NAMALWA (cell line): Measurements from ENCODE around the gene HIVEP1.

ENCODE experiments used
- DNase-seq: peaks from one replicate; pipeline ENCODE4 v3.0.0-alpha.2; 2015; ENCODE audit warnings: low spot score

Gene HIVEP1

DNA sequence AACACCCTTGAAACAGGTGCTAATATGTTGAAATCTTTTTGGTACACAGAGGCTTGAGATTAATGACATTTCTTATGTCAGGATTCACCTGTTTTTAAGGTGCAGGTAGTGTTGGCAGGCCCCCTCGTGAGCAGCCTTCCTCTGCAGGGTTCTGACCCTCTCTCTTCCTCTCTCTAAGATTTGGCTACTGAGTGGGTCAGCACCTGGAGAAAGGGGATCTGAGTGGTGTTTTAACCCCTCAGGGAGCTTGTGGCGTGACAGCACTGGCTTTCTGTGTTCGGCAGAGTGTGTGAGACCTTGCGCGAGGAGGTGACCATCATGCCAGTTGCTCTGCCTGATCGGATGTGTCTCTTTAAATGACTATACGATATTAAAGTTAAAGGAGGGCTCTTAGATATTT, 37.1 kb downstream of the HIVEP1 start:
- peak; percentile 35 for DNase-seq

DNA sequence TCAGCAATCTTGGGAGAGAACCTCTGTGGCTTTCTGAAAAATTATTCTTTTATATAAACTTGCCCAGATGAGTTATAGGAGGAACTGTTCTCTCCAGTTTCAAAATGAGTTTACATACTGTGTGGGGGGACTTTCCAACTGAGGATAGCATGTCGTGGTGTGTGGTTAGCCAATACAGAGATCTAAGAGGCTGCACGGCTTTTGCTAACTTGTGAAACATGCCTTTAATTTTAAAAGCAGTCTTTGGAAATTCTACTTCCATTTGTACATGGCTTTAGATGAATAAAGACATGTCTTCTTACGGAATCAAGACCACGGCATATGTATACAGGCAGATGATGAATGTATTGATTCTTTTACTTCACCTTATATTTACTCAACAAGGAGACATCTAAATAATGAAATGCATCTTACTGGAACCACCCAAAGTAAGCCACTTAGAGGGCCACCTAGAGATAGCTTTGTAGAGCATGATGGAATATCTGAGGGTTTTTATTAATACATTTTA, 39.8 kb downstream of the HIVEP1 start:
- peak; percentile 91 for DNase-seq

DNA sequence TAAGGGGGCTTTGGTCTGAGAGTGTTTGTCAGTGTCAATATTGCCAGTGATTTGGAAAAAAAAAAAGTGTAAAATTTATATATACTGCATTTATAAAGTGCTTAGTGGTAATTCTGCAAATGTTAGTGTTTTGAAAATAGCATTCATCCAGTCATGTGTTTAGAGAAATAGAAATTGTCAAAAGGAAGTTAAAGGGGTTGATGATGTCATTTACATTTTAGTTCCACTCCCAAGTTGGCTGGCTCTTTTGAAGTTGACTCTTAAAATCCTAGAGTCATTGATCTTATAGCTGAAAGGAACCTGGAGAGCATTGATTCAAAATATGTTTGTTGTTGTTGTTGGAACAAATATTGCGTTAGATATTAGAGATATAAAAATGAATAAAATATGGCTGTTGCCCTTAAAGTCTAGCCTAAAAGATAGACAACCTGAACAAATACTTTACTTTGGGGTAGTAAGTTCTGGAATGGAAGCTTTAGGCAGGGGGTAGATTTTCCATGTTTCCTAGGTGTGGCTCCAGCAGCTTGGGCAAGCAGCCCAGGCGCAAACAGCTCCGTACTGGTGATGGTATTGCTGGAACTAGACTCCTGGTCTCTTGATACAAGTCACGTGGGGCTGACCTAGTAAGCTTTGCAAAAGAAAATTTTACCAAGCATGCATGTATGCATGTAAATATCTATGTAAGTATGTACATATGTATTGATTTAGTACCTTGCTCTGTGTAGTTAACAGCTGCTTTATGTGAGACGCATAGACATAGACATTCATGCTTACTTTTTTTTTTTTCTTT, 46.3 kb downstream of the HIVEP1 start:
- no peak for DNase-seq

DNA sequence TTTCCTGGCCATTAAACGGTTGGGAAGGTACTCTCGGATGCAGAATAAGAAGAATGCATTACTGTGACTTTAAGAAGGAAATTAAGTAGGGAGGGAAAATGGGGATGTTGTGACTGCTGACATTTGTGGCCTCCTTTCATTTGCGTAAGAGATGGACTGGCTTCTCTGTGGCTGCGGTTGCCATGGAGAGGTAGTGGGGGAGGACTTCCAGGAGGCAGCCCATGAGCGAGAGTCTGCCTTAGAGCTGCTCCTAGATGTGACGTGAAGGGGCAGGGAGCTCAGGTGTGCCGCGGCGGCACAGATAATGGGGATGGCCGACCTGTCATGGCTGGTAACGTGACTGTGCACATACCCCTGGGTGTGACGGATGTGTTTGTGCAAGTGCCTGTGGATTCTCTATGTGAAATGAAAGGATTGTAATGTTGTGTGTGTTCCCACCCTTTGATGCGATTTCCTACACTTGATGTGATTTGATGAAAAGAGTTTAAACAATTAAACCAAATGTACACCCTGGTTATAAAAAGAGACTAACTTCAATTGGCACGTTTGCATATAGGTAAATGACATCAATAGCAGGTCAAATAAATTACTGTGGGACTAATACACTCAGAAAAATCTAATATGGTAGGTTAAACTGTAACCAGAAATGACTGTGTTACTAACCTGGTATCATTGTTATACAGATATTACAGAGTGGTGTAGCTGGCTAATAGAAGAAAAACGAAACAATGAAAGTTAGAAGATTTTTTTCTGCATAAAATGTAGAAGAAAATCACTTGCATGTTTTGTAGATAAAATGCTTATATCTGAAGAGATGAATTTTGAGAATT, 48.9 kb downstream of the HIVEP1 start:
- peak; percentile 70 for DNase-seq

DNA sequence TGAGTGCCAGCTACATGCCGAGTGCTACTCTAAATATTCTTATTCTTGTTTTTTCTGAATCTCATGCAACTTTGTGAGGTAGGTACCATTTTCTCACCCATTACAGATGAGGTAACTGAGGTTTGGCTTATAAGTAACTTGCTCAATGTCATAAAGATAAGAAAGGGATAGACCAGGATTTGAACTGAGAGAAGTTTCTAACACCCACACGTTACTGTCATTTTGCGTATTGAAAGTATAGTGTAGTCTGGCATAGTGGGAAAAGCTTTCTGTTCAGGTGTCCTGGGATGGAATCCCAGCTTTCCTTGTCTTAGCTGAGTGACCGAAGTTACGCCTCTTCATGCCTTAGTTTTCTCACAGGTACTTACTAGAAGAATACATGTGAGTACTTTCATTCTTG, 50.5 kb downstream of the HIVEP1 start:
- DNase-seq: no peak

DNA sequence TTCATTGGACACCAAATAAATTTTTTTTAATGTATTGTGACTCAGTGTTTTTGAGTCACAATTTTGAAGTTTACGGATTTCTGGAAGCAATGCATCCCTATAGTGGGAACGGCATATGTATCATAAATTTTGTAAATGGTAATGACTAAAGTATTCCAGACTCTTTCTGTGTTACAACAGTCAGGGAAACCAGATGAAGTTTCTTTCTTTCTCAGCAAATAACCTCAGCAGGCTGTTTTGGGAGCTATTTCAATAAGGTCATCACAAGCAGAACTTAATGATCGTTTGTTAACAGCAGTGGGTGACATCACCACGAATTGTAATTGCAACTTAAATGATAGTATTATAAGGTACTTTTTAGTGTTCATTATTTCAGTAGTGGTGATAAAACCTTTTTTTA, 52.0 kb downstream of the HIVEP1 start:
- no peak for DNase-seq

DNA sequence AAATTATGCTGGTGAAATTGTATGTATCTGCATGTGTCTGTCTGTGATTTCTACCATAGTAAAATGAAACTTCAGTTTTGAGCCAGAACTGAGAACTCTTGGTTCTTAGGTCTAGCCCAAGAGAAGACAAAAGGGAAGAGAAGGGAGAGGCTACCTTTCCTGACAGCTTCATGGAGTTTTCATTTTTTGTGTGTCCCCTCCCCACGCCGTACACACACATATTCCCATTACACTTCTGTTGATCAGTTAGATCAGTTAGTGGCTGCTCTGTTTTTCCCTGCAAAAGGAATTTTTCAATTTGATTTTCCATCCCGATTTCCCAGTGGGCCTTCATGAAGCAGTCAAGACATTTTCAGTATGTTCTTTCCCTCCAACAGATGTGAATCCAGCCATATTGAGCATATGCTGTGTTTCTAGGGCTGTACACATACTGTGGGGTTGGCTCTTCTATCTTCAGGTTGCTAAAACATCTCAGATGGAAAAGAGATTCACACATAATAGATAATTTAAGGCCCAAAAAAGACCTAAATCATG, 52.5 kb downstream of the HIVEP1 start:
- DNase-seq: no peak

DNA sequence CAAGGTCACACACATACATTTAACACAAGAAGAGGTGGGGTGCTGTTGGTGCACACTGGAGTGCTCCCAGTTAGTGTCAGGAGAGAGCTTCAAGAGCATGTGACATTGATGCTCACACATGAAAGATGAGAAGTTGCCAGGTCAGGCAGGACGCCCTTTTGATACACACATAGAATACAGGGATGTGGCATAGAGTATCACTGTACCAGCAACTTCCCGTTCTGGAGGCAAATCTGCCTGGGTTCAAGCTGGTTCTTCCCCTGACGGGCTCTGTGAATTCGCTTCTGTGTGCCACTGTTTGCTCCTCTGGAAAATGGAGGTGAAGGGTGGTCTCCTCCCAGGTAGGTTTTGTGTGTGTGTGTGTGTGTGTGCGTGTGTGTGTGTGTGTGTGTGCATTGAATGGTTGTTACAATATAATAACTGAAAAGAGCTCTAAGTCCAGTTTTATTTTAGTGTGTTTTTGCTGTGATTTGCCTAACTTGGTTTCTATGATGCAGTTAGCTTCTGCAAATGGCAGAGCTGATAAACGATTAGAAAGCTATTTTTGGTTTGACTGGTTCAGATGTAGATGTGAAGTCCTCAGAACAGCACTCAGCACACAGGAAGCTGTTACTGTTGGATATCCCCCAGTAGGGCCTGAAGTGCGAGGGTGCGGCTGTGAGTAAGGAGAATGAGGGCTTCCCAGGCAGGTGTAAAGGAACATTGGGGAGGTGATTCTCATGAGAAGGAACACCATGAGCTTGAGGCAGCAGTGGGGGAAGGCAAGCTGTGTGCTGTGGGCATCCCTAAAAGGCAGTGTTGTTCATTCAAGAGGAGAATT, 53.4 kb downstream of the HIVEP1 start:
- peak; percentile 38 for DNase-seq

DNA sequence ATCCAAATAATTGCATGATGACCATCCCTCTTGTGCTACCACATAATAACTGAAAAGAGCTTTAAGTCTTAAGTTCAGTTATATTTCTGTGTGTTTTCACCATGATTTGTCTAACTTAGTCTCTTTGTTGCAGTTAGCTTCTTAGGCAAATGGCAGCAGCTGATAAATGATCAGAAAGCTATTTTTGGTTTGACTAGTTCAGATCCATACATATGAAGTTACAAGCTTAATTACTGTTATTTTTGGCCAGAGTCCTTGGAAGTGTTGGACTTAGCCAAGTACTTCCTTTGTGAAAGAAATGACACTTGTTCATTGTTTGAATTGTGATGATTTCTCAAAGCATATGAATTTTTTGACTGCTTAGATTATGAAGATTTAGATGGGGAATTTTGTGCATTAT, 54.2 kb downstream of the HIVEP1 start:
- no peak for DNase-seq

DNA sequence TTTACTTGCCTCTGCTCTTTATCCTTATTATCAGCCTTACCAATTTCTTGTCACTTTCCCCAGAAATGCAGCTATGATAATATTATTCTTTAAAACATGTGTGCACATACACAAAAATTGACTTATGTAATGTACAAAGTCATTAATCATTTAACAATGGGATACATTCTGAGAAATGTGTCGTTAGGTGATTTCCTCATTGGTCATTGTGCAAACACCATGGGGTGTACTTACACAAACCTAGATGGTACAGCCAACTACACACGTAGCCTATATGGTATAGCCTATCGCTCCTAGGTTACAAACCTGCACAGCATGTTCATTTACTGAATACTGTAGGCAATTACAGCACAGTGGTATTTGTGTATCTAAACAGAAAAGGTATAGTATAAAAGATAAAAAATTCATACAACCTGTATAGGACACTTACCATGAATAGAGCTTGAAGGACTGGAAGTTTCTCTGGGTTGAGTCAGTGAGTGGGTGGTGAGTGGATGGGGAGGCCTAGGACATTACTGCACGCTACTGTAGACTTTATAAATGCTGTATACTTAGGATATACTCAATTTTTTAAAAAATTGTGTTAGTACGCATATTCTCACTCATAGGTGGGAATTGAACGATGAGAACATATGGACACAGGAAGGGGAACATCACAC, 56.9 kb downstream of the HIVEP1 start:
- no peak for DNase-seq

DNA sequence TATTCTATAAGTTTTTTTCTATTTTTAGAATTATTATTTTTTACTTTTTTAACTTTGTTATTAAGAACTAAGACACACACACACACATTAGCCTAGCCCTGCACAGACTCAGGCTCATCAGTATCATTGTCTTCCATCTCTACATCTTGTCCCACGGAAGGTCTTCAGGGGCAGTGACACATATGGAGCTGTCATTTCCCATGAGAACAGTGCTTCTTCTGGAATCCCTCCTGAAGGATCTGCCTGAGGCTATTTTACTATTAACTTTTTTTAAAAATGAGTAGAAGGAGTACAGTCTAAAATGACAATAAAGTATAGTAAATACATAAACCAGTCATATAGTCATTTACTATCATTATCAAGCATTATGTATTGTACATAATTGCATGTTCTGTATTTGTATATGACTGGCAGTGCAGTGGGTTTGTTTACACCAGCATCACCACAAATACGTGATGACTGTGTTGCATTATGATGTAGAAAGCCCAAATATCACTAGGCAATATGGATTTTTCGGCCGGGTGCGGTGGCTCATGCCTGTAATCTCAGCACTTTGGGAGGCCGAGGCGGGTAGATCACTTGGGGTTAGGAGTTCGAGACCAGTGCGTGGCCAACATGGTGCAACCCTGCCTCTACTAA, 57.9 kb downstream of the HIVEP1 start:
- DNase-seq: no peak

DNA sequence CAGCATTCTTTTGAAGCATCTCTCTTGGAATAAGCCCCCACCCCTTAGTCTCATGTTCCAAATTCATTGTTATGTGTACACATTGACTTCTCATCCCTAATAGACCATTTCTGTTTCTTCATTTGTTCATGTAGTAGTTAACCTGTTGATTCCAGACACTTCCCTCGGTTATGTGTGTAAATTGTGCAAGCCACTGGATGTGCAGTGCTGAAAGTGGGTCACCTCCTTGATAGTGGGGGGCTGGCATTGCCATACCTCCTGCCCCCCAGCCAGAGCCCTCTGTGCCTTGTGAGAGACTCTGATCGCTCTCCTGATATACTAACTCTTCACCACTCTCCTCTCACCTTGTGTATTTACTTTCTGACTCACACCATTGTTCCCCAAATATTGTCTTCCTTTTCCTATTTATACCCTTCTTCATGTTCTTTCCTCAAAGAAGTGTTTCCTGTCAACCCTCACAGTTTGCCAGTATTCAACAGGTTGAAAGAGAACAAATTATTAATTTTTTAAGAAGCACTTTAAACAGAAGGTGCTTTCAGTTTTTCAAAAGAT, 59.0 kb downstream of the HIVEP1 start:
- no peak for DNase-seq

DNA sequence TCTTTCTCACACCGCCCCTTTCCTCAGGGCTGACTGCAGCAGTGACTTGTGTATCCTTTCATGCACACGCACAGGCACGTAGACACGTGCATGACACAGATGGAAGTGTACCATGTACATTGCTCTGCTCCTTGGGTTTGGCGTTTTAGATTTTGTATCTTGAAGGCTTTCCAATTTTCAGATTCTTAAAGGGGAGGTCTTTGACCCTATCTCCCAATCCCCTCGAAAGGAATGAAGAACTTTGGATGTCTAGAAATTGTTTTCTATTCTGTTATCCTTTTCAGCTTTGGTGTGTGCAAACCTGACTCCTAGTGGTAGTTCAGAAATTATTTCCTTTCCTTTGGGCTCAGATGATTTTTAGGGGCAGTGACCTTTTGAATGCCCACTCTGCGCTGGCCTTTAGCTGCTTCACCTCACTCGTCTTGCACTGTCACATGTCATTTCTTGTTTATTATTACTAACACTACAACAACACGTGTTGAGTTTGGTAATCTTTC, 63.0 kb downstream of the HIVEP1 start:
- DNase-seq: peak; percentile 31

DNA sequence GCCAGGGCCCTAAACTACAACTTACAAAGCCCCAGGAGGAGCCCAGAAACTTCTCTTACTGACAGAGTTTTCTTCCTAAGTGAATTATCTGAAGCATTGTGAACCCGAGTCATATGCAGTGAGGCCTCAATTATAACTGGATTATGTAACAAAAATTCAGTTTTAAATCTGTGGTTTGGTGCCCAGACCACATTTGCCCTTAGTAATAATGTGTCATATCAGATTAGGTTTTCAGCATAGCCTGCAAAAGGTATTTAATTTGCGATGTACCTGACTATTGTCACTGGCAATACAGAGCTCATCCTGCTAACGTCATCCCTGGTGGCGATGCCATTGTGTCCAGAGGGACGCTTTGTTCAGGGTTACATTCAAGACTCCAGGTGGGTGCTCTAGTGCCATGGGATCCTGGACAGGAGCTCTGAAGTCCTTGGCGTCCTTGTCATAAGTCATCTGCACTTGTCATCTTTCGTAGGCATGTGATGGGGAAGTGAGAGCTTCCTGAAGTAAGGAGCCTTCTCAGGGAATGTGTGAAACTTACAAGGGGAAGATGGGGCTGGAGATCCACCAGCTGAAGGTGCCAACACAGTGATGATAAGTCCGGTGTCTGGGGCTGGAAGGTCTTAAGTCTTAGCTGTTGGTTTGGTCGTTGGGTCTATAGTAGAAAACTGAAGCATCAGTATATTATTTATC, 65.1 kb downstream of the HIVEP1 start:
- no peak for DNase-seq

DNA sequence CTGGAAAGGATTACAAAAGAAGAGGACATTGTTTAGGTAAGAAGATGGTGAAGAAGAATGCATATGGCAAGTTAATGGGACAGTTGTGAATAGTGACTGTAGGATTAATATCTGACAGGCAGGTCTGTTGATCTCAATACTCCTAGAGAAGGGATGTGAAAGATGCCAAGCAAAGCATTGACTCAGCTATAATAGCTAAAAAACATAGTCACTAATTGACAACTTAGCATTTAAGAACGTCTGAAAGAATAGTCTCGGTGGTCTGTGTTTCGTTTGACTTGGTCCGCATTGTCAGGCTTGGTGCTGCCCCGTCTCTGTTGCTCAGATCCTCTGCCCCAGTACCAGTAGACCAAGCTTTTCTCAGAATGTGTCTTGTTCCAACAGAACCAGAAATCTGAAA, 65.9 kb downstream of the HIVEP1 start:
- no peak for DNase-seq

DNA sequence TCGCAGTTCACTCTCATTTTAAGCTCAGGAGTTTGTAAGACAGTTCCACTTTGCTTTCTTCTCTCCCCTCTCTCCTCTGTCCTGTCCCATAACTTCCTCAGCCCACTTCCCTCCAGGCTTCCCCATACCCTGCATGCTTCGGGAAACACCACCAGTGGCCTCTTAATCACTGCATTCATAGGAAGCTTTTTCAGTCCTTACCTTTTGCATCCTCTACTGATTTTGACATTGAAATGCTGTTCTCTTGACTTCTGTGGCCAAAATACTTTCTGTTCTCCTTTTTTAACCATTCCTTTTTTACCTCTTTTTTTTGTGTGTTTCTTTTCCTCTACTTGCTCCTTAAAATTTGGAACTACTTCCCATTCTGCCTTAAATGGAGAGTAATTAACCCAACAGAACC, 69.7 kb downstream of the HIVEP1 start:
- DNase-seq: no peak

DNA sequence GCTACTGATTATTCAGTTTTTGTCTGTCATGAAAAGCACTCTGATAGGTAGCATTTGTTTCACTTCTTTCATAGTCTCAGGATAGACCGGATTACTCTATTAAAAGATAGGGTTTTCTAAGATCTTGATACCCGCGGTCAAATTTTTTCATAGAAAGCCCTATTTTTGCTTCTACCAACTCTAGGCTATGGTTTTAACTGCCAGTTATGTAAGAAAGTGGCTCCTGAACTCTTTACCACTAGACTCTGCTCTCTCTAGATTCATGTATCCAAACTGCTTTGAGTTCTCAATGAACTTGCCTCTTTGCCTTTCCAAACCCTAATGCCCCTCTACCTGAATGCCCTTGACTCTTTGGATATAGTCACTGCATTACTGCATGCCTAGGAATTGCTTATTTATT, 70.3 kb downstream of the HIVEP1 start:
- no peak for DNase-seq

DNA sequence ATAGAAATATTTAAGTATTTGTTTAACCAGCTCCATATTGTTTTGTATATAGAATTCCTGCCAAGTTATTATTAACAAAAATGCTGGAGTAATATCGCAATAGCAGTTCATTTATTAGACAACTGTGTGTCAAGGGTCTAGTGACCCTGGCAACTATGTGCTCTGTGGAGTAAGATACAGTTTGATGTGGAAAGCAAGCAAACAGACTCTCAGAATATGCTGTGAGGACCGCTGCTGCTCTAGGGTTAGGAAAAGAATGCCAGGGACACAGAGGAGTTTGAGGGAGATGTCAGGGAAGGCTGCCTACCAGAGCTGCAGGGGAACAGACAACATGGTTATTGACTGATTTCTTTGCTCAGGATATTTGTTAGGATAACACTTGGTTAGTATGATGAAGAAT, 71.2 kb downstream of the HIVEP1 start:
- no peak for DNase-seq

DNA sequence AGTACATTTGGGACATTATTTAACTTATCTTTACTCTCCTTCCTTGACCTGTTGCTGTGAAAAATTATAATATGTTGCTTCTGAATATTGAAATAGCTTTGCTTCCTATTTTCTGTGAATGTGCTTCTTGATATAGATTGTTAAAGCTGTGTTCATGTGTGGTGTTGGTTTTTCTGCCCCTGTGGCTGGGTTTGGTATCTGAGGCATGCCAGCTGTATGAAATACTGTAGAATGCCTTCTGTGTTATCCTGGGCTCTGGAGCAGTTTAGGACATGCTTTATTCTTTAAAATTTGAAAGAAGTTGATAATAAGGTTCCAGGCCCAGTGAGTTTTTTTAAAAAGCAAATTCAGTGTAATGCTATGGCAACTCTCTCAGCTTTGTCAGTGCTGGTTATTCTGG, 71.7 kb downstream of the HIVEP1 start:
- DNase-seq: no peak

DNA sequence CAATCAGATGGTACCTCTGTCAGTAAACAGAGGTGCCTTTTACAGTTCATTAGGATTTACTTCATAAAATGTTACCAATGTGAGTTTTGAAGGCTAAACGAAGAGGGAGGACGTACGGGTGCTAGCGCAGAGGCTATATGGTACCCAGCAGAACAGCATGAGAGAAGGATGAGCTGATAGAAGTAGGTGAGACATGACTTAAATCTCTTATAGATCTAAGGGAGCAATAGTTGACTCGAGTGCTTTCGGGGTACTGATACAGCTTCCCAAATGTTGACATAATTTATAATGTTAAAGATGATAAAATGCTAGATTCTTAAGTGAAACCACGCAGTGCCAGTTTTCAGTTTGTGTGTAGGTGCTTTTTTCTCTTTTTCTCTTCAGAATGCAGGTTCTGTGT, 72.6 kb downstream of the HIVEP1 start:
- no peak for DNase-seq
